Pancreas (tissue), 10 donors: ENCODE results near the gene ASTN2. TPM values are rescaled to one million over a fixed set of nuclear protein-coding genes. Genes with fewer than 3 reads are reported as not detected.

Source experiments
- ATAC-seq, 4 donors: fragments of 200-7000 bp; cut with Tn5 transposase; one replicate each; pipeline versions ENCODE4 v1.8.0 to v1.9.1; 2020; ENCODE audit warnings: mild to moderate bottlenecking in 4 of 4, moderate library complexity in 4 of 4
- DNase-seq, 6 donors: peaks; one replicate each; pipeline ENCODE4 v3.0.0-alpha.2; 2020
- FAIRE-seq: peaks from 2 replicates; lab custom pipeline; 2012; peaks lifted over from hg19 to GRCh38; lab: Jason Lieb, UNC
- H3K27ac ChIP-seq, 4 donors: fragments of 200-600 bp; sonication (generic); 1 replicate in 3 of 4; 2 replicates in 1 of 4; pipeline versions ENCODE4 v1.5.0 to v1.8.0; 2020
- H3K27me3 ChIP-seq, 4 donors: fragments of 200-600 bp; one replicate each; pipeline ENCODE4 v1.8.0; 2021
- H3K36me3 ChIP-seq, 3 donors: fragments of 200-600 bp; sonication (generic) in 1 of 3; one replicate each; pipeline versions ENCODE4 v1.5.0 to v1.8.0; 2020 to 2021
- H3K4me1 ChIP-seq, 3 donors: fragments of 200-600 bp; one replicate each; pipeline ENCODE4 v1.8.0; 2021
- H3K4me3 ChIP-seq, 4 donors: fragments of 200-600 bp; sonication (generic) in 2 of 4; one replicate each; pipeline versions ENCODE4 v1.5.0 to v1.8.0; 2020 to 2021
- H3K9me3 ChIP-seq, 4 donors: fragments of 200-600 bp; one replicate each; pipeline ENCODE4 v1.8.0; 2021
- CTCF ChIP-seq, 4 donors: fragments of 200-600 bp; sonication (generic) in 3 of 4; IDR thresholded peaks; one replicate each; pipeline versions ENCODE4 v1.5.0 to v1.8.0; 2021; ENCODE audit warnings: antibody characterized with exemption in 4 of 4
- WGBS, 2 donors: extraction: QIAGEN DNeasy Blood & Tissue Kit; methylation state at CpG; one replicate each; pipeline ENCODE4 v1.1.7; 2013; 5-methylcytosine and 5-hydroxymethylcytosine counted together
- intact Hi-C, 3 donors: fragments of 100-400 bp; cut with DNase I; formaldehyde crosslinking; loops; one replicate each; pipeline versions ENCODE4 v1.11.1 to v1.14.2; 2022
- polyA plus RNA-seq, 2 donors: library from polyadenylated mRNA; stranded (reverse); fragments of 200-250 nt; gene quantifications; one replicate each; pipeline ENCODE4 v1.2.3, GENCODE V29; 2013
- total RNA-seq, 6 donors: library from RNA; stranded (reverse); fragmentation: NEBNext Ultra II Directional in 4 of 6; extraction: Animal tissue kit (Norgen Biotek cat#: 25700) in 4 of 6; gene quantifications; one replicate each; pipeline versions ENCODE4 v1.2.1 to v1.2.4, GENCODE V29; 2021 to 2023
- donor health status: healthy with polysubstance abuse.
- donor health status: DM: no; HTN: no; CAD: no; lungs with moderate emphysema.
- donor health status: DM: no; HTN: no; CAD: no.
- donor health status: control.
- donor health status: control.
- donor health status: Bipolar disorder and iron deficiency.
- donor health status: DM: yes; HTN: yes; CAD: no.
- donor health status: DM: no; HTN: no; CAD: no.
- donor health status: DM: no; HTN: no; CAD: no.
- donor health status: DM: yes; HTN: yes; CAD: no.

ASTN2 gene
- total and polyA plus RNA-seq, 8 donors = 1.3 to 11.9 (median 6.7) TPM

DNA sequence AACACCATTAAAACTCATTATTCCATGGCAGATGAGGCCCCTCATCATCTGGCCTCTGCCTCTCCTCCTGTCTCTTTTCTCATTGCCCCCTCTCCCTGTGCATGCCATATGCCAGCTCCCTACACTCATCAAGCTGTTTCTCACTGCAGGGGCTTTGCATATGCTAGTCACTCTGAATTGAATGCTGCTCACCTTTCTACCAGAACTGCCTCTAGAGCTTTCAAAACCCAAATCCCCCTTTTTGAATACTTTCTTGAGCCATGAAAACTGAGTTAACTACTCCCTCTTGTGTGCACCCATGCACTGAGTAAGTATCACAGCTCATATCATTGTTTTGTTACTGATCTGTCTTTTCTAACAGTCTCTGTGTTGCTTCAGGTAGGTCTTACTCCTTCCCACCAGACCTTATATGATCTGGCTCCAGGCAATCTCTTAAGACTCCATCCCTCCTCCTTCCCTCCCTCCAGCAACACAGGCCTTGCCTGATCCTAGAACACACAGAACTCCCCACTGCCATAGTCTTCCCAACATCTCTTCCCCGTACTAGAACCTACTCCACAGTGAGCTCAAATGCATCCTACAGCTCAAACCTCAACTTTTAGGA is 60.5 kb downstream of the ASTN2 start:
- H3K9me3 ChIP-seq = no peaks in the 10 kb centered on the region
- no peak for TF ChIP-seq CTCF (IDR thresholded peaks at IDR 0.05)
- intact Hi-C loops = no loop called here
- DNase-seq (no peak), FAIRE-seq (no peak), ATAC-seq (no peak)
- no peak overlapping the region for H3K27ac ChIP-seq
- no peaks in the 10 kb centered on the region for H3K36me3 ChIP-seq
- no peaks in the 10 kb centered on the region for H3K27me3 ChIP-seq
- H3K4me3 ChIP-seq = no peak overlapping the region
- no peaks in the 10 kb centered on the region for H3K4me1 ChIP-seq
- 92 to 96% methylated on average over 1 of the region's 1 CpG for WGBS, 2 donors

GRCh38 chr9:117344892-117345660 is 69.8 kb downstream of the ASTN2 start:
- Histone ChIP-seq H3K27me3 (no peaks in the 10 kb centered on the region), H3K36me3 (no peaks in the 10 kb centered on the region), H3K27ac (no peak overlapping the region), H3K9me3 (no peaks in the 10 kb centered on the region), H3K4me3 (no peak overlapping the region), H3K4me1 (no peaks in the 10 kb centered on the region)
- no peak for DNase-seq
- no peak for ATAC-seq
- FAIRE-seq = no peak
- intact Hi-C loops = no loop called here
- 35 to 36% methylated on average over 4 of the region's 4 CpGs for WGBS, 2 donors
- no peak for TF ChIP-seq CTCF (IDR thresholded peaks at IDR 0.05)

GRCh38 chr9:117343427-117343826 is 71.4 kb downstream of the ASTN2 start:
- ATAC-seq (no peak), DNase-seq (no peak), FAIRE-seq (no peak)
- Histone ChIP-seq H3K4me1 (no peaks in the 10 kb centered on the region), H3K27me3 (no peaks in the 10 kb centered on the region), H3K9me3 (no peaks in the 10 kb centered on the region), H3K27ac (no peak overlapping the region), H3K4me3 (no peak overlapping the region), H3K36me3 (no peaks in the 10 kb centered on the region)
- intact Hi-C loops = no loop called here
- no peak for TF ChIP-seq CTCF (IDR thresholded peaks at IDR 0.05)
- WGBS, 2 donors = 45 to 50% methylated on average over 1 of the region's 1 CpG

- Histone ChIP-seq H3K9me3 (no peaks in the 10 kb centered on the region), H3K27me3 (no peaks in the 10 kb centered on the region), H3K27ac (no peak overlapping the region), H3K4me3 (no peak overlapping the region), H3K4me1 (no peaks in the 10 kb centered on the region), H3K36me3 (no peaks in the 10 kb centered on the region)
- ATAC-seq (no peak), FAIRE-seq (no peak), DNase-seq (no peak)
- 53 to 60% methylated on average over 2 of the region's 2 CpGs for whole genome bisulfite sequencing, 2 donors
- intact Hi-C loops = no loop called here
- TF ChIP-seq CTCF (IDR thresholded peaks at IDR 0.05) = no peak
Observed at GRCh38 chr9:117341151-117341550, 73.7 kb downstream of the ASTN2 start.

DNA sequence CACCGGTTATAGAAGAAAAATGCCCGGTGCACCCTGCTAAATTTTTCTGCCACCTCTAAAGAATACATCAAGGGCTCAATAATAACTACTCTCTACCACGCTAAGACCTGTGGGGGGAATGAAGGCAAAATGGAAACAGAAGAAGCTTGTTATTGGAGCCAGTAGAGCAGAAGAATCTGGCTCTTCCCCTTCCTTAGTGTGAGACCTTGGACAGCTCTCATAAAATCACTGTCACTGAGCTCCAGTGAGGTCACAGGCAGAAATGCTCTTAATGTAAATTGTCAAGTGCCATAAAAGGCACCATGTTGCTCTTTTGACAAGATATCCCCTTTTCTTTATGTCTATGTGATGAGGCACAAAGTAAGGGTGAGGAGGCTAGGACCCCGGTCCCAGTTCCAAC is 74.4 kb downstream of the ASTN2 start:
- ATAC-seq = no peak
- Histone ChIP-seq H3K27me3 (no peaks in the 10 kb centered on the region), H3K27ac (no peak overlapping the region), H3K4me3 (no peak overlapping the region), H3K36me3 (no peaks in the 10 kb centered on the region), H3K9me3 (no peaks in the 10 kb centered on the region), H3K4me1 (no peaks in the 10 kb centered on the region)
- intact Hi-C loops = no loop called here
- 95 to 97% methylated on average over 4 of the region's 4 CpGs for WGBS, 2 donors
- DNase-seq = no peak
- FAIRE-seq = no peak
- no peak for TF ChIP-seq CTCF (IDR thresholded peaks at IDR 0.05)
